HG02623 (cell line): ENCODE measurements around the gene OR2F1.
"Not testable (repeated sequence)": the region's sequence is repeated elsewhere in the genome, so short reads cannot be mapped to it uniquely, and the experiment has no call there.

Source experiments
- ATAC-seq: cut with Tn5 transposase; IDR thresholded peaks from one replicate; pipeline ENCODE4 v1.9.1; 2021; ENCODE audit warnings: moderate library complexity; ENCODE audit not compliant: unreplicated experiment

The OR2F1 gene

GRCh38 chr7:144006029-144006691, 51.5 kb downstream of the OR2F1 start:
- no peak for ATAC-seq

DNA sequence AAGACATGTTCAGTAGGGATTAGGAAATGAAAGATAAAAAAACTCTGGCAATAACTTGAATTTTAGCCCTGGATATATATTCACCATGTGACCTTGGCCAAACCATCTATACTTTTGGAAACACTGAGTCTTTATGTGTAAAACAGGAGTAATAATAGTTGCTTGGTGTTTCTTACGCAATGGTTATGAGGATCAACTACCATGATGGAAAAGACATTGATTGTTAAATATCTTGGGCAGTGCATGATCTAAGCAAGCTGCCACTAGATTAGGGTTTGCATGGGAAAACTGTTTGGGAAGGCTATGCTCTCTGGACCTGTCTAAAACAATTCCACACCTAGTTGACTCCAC, 52.0 kb downstream of the OR2F1 start:
- no peak for ATAC-seq

GRCh38 chr7:144009361-144009760, 54.7 kb downstream of the OR2F1 start:
- ATAC-seq = no peak

GRCh38 chr7:144010061-144010460, 55.4 kb downstream of the OR2F1 start:
- not testable (repeated sequence) for ATAC-seq

DNA sequence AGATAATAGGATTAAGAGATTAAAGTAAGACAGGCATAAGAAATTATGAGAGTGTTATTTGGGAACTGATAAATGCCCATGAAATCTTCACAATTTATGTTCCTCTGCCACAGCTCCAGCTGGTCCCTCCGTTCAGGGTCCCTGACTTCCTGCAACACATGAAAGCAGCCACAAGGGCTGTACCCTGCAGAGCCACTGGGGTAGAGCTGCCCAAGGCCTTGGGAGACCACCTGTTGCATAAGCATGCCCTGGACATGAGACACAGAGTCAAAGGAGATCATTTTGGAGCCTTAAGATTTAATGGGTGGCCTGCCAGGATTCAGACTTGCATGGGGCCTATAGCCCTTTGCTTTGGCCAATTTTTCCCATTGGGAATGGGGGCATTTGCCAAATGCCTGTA, 56.2 kb downstream of the OR2F1 start:
- not testable (repeated sequence) for ATAC-seq

DNA sequence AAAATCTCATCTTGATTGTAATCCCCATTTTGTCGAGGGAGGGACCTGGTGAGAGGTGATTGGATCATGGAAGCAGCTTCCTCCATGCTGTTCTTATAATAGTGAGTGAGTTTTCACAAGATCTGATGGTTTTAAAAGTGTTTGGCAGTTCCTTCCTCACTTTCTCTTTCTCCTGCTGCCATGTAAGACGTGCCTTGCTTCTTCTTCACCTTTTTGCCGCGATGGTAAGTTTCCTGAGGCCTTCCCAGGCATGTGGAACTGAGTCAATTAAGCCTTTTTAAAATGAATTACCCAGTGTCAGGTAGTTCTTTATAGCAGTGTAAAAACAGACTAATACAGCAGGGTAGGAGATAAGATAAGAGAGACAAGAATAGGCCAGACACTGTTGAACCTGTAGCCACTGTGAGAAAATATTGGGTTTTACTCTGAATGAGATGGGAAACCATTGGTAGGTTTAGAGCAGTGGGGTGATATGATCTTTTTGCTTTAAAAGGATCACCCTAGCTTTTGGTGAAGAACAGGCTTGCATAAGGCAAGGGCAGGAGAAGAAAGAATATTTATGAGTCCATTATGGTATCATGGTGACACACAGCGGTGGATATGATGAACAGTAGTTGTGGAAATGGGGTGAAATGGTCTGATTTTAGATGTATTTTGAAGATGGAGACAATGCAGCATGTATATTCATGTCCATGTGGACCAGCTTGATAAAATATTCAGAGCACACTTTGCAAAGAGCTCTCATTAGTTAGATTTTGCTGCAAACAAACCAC, 57.0 kb downstream of the OR2F1 start:
- no peak for ATAC-seq
